ENCODE results near the gene SUSD1. TPM values are rescaled to one million over a fixed set of nuclear protein-coding genes. Genes with fewer than 3 reads are reported as not detected.

SUSD1 gene
- total RNA-seq, 1 donor from 2014 or later, result 13.0 TPM

GRCh38 chr9:112127281-112127680, 47.8 kb downstream of the SUSD1 start:
- intact Hi-C loops (cut with DNase I), result no loop called here
- Histone ChIP-seq H3K36me3 (peaks cover 3 to 13% of the 10 kb centered on the region in 2 donors), H3K4me3 (no peak overlapping the region), H3K27me3 (no peaks in the 10 kb centered on the region), H3K4me1 (no peaks in the 10 kb centered on the region), H3K9me3 (no peaks in the 10 kb centered on the region), H3K27ac (no peak overlapping the region)
- TF ChIP-seq, protein P1, sequence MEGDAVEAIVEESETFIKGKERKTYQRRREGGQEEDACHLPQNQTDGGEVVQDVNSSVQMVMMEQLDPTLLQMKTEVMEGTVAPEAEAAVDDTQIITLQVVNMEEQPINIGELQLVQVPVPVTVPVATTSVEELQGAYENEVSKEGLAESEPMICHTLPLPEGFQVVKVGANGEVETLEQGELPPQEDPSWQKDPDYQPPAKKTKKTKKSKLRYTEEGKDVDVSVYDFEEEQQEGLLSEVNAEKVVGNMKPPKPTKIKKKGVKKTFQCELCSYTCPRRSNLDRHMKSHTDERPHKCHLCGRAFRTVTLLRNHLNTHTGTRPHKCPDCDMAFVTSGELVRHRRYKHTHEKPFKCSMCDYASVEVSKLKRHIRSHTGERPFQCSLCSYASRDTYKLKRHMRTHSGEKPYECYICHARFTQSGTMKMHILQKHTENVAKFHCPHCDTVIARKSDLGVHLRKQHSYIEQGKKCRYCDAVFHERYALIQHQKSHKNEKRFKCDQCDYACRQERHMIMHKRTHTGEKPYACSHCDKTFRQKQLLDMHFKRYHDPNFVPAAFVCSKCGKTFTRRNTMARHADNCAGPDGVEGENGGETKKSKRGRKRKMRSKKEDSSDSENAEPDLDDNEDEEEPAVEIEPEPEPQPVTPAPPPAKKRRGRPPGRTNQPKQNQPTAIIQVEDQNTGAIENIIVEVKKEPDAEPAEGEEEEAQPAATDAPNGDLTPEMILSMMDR (IDR thresholded peaks at IDR 0.05), result no peak
- DNase-seq (ENCODE audit: low spot score in 2 of 2), result no peak

DNA sequence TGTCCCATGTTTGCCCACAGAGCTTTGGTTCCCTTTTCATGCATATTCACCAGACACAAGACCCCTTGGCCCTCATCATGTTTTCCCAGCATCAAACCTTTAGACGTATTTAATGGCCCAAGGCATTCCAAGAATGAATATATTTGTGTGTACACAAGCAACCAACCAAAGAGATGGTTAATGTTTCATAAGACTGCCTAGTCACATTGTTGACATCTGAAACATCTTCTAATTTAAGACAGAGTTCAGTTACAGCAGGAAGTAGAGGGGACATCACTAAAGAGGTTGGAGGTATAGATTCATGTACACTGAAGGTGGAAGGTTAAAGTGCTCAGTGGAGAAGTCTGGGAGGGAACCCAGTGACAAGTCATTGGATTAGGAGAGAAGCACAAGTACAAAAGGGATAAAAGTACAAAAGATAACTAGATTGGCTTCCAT, 49.1 kb downstream of the SUSD1 start:
- no peak for DNase-seq (ENCODE audit: low spot score in 2 of 2)
- Histone ChIP-seq H3K27ac (no peak overlapping the region), H3K4me3 (no peak overlapping the region), H3K9me3 (no peaks in the 10 kb centered on the region), H3K36me3 (peaks cover 3 to 13% of the 10 kb centered on the region in 2 donors), H3K4me1 (no peaks in the 10 kb centered on the region), H3K27me3 (no peaks in the 10 kb centered on the region)
- intact Hi-C loops (cut with DNase I), result no loop called here
- TF ChIP-seq, protein P1 (IDR thresholded peaks at IDR 0.05), result no peak

DNA sequence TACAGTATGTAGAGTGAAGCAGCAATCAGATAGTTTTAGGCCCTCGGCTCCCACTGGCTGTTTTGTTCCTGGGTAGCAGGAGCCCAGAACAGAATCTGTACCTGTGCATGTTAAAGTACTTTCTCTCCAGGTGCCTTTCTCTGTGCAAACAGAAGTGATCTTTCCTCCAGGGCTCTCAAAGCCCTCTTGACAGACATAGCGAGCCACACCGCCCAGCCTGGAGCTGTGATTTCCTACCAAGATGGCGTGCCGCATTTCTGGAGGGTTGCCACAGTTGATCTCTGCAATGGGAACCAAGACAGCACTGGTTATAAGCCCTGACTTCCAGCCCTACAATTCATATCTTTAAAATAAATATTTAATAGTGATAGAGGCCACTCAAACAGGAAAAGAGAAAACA, 50.9 kb downstream of the SUSD1 start:
- no peak for DNase-seq (ENCODE audit: low spot score in 2 of 2)
- H3K36me3 ChIP-seq, result peaks cover 3 to 13% of the 10 kb centered on the region in 2 donors
- H3K27me3 ChIP-seq, result no peaks in the 10 kb centered on the region
- no peak overlapping the region for H3K4me3 ChIP-seq
- intact Hi-C loops (cut with DNase I), result no loop called here
- H3K4me1 ChIP-seq, result no peaks in the 10 kb centered on the region
- TF ChIP-seq, protein P1 (IDR thresholded peaks at IDR 0.05), result no peak
- no peaks in the 10 kb centered on the region for H3K9me3 ChIP-seq
- H3K27ac ChIP-seq, result no peak overlapping the region

DNA sequence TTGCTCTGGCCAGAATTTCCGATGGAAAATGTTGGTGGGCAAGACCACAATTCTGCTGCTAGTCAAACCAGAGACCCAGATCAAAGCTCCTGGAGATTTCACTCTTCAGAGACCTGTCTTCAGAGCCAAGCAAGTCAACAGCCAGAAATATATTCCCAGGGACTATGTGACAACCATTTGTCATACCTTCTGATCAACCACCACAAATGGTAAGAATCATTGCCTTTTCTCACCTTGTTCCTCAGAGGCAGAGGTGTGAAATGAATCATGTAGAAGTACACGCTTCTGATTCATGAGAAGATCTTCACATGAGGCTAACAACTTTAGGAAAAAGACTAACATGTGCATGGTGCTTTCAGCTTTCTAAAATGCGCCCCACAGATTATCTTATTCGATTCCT, 53.5 kb downstream of the SUSD1 start:
- Histone ChIP-seq H3K9me3 (no peaks in the 10 kb centered on the region), H3K27ac (no peak overlapping the region), H3K4me1 (no peaks in the 10 kb centered on the region), H3K36me3 (peaks cover 3 to 13% of the 10 kb centered on the region in 2 donors), H3K27me3 (no peaks in the 10 kb centered on the region), H3K4me3 (no peak overlapping the region)
- intact Hi-C loops (cut with DNase I), result no loop called here
- TF ChIP-seq, protein P1 (IDR thresholded peaks at IDR 0.05), result no peak
- DNase-seq (ENCODE audit: low spot score in 2 of 2), result no peak

- intact Hi-C loops (cut with DNase I), result no loop called here
- Histone ChIP-seq H3K4me1 (no peaks in the 10 kb centered on the region), H3K27me3 (no peaks in the 10 kb centered on the region), H3K27ac (no peak overlapping the region), H3K36me3 (peaks cover 3 to 13% of the 10 kb centered on the region in 2 donors), H3K4me3 (no peak overlapping the region), H3K9me3 (no peaks in the 10 kb centered on the region)
- TF ChIP-seq, protein P1 (IDR thresholded peaks at IDR 0.05), result no peak
- no peak for DNase-seq (ENCODE audit: low spot score in 2 of 2)
Observed at GRCh38 chr9:112120439-112120925, 54.6 kb downstream of the SUSD1 start.

- H3K9me3 ChIP-seq, result no peaks in the 10 kb centered on the region
- no peak overlapping the region for H3K4me3 ChIP-seq
- intact Hi-C loops (cut with DNase I), result no loop called here
- no peak for DNase-seq (ENCODE audit: low spot score in 2 of 2)
- H3K27me3 ChIP-seq, result no peaks in the 10 kb centered on the region
- no peaks in the 10 kb centered on the region for H3K4me1 ChIP-seq
- no peak overlapping the region for H3K27ac ChIP-seq
- peaks cover 3 to 13% of the 10 kb centered on the region in 2 donors for H3K36me3 ChIP-seq
- TF ChIP-seq, protein P1 (IDR thresholded peaks at IDR 0.05), result no peak
Observed at GRCh38 chr9:112120030-112120341, 55.1 kb downstream of the SUSD1 start.

Data from ascending aorta (tissue), 2 donors.